Body of pancreas (tissue), 4 donors: ENCODE data around the gene USB1. TPM values are rescaled to one million over a fixed set of nuclear protein-coding genes. Genes with fewer than 3 reads are reported as not detected.

Experiments used
- ATAC-seq: fragments of 150-250 bp; one replicate; pipeline ENCODE4 v1.9.1; 2016
- DNase-seq, 4 donors: peaks; one replicate each; pipeline ENCODE4 v3.0.0-alpha.2; 2019
- H3K27ac ChIP-seq, 4 donors: fragments of 200-600 bp; sonication (generic); 1 replicate in 3 of 4; 2 replicates in 1 of 4; pipeline versions ENCODE4 v1.5.1 to v1.6.1; 2016 to 2019; ENCODE audit warnings: mild to moderate bottlenecking in 1 of 4, mixed read lengths in 1 of 4, moderate library complexity in 1 of 4
- H3K27me3 ChIP-seq, 2 donors: fragments of 200-600 bp; sonication (generic); one replicate each; pipeline ENCODE4 v1.6.0; 2016; ENCODE audit warnings: mild to moderate bottlenecking in 1 of 2
- H3K36me3 ChIP-seq, 2 donors: fragments of 200-600 bp; sonication (generic); replicated peaks in 1 of 2; 2 replicates each; pipeline ENCODE4 v1.5.1; 2016; ENCODE audit warnings: low read depth in 2 of 2; ENCODE audit not compliant: insufficient read depth in 1 of 2
- H3K4me1 ChIP-seq: fragments of 200-600 bp; sonication (generic); one replicate; pipeline ENCODE4 v1.6.0; 2016
- H3K4me3 ChIP-seq, 2 donors: fragments of 200-600 bp; sonication (generic); 1 replicate in 1 of 2; 2 replicates in 1 of 2; pipeline ENCODE4 v1.5.1; 2016 to 2019
- H3K9me3 ChIP-seq, 3 donors: fragments of 200-600 bp; sonication (generic); 1 replicate in 2 of 3; 2 replicates in 1 of 3; pipeline ENCODE4 v1.5.1; 2016
- CTCF ChIP-seq, 7 experiments: fragments of 450-650 bp in 4 of 7; fragments of 200-600 bp in 3 of 7; sonication (generic) in 3 of 7; IDR thresholded peaks; one replicate each; pipeline ENCODE4 v1.5.1; 2016 to 2019; ENCODE audit warnings: antibody characterized with exemption in 7 of 7
- POLR2A ChIP-seq, 3 donors: fragments of 450-650 bp; IDR thresholded peaks; one replicate each; pipeline ENCODE4 v1.6.1; 2016; ENCODE audit warnings: antibody characterized with exemption in 3 of 3, mild to moderate bottlenecking in 2 of 3
- WGBS, 2 donors: methylation state at CpG; one replicate each; pipeline ENCODE4 v1.1.5; 2017; 5-methylcytosine and 5-hydroxymethylcytosine counted together
- intact Hi-C: fragments of 100-400 bp; cut with DNase I; formaldehyde crosslinking; loops from one replicate; pipeline ENCODE4 v1.15.1; 2023
- total RNA-seq, 2 donors: library from RNA; depleted of rRNA; stranded (reverse); fragments of >200 nt; gene quantifications; one replicate each; pipeline ENCODE4 v1.1.0, GENCODE V29; 2016

The USB1 gene
- total RNA-seq, 2 donors from 2014 or later: 22.4 to 46.7 TPM

DNA sequence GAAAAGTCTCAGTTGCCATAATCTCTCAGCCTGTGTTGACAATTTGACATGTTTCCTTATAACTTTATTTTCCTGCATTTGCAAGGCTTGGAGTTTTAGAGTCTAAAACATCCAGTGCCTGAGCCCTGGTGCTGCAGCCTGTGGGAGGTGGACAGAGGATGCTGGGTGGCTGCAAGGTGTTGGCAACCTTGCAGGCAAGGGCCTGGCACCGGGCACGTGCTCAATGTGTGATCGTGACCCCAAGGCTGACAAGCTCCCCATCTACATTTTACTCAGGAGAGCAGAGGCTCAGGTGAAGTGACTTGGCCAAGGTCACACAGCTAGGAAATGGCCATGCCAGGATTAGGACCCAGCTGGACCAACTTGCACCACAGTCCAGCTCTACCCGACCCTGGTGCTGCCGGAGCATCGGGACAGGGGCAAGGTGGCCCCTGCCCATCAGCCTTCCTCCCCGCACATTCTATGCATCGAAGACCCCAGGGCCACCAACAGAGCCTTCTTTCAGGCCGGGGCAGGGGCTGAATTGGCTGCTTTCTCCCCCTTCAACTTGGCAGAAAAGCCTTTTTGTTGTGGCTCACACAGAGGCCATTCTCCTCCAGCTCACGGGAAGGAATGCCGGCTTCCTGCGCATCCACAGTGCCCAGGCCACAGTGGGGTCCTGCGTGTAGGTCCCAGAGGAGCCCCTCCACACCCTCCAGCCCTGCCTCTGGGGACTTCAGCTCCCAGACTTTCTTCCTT is 47.5 kb downstream of the USB1 start:
- no peak for TF ChIP-seq POLR2A (IDR thresholded peaks at IDR 0.05)
- no peak for TF ChIP-seq CTCF (IDR thresholded peaks at IDR 0.05)
- DNase-seq: no peak
- Histone ChIP-seq H3K27me3 (no peaks in the 10 kb centered on the region), H3K36me3 (no peaks in the 10 kb centered on the region), H3K4me3 (no peak overlapping the region), H3K4me1 (peaks cover 9% of the 10 kb centered on the region), H3K9me3 (no peaks in the 10 kb centered on the region), H3K27ac (no peak overlapping the region)
- ATAC-seq: no peak
- WGBS, 2 donors: 79 to 80% methylated on average over 8 to 12 of the region's 13 CpGs
- intact Hi-C loops: no loop called here

DNA sequence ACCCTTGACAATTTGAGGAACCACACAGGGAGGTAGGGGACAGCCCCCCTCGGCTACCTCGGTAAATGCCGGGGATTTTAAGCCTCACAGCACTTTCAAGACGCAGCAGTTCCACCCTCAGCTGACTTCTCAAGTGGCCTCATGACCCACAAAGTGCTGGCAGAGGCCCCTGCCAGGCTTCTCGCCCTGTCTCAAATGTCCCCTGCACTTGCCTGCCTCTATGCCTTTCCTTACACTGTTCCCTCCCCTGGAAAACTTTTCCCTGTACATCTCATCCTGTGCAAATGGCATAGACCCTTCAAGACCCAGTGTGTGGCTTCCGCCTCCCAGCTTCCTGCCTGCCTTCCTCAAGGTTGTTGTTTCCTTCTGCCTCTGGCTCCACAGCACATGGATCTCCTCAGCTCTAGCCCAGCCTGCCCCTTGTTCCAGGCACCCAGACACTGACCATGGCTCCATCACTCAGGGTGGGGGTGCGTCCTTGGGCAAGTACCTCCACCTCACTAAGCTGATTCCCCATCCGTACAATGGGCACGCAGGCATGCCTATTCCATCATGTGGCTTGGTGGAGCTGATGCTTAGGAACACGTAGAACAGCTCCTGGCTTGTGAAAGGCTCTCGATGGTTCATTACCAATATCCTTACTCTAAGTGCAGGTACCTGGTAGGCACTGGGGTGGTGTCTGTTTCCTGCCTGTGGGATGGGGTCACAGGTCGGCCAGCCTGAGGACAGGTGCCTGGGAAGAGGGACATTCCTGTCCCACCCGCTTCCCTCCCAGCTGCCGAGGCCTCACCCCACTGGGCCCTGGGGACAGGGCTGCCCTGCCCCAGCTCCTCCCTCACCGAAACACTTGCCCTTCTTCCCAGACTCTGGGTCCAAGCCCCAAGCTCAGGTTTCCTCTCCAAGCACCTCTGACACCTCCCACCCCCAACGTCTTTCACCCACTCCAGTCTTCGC is 48.3 kb downstream of the USB1 start:
- H3K9me3 ChIP-seq: no peaks in the 10 kb centered on the region
- WGBS, 2 donors: 75 to 77% methylated on average over 15 to 16 of the region's 17 CpGs
- no peaks in the 10 kb centered on the region for H3K27me3 ChIP-seq
- peaks cover under 1% of the 10 kb centered on the region for H3K4me1 ChIP-seq
- no peaks in the 10 kb centered on the region for H3K36me3 ChIP-seq
- TF ChIP-seq CTCF (IDR thresholded peaks at IDR 0.05) (no peak), POLR2A (IDR thresholded peaks at IDR 0.05) (no peak)
- DNase-seq (no peak), ATAC-seq (no peak)
- H3K27ac ChIP-seq: no peak overlapping the region
- intact Hi-C loops: no loop called here
- H3K4me3 ChIP-seq: no peak overlapping the region

DNA sequence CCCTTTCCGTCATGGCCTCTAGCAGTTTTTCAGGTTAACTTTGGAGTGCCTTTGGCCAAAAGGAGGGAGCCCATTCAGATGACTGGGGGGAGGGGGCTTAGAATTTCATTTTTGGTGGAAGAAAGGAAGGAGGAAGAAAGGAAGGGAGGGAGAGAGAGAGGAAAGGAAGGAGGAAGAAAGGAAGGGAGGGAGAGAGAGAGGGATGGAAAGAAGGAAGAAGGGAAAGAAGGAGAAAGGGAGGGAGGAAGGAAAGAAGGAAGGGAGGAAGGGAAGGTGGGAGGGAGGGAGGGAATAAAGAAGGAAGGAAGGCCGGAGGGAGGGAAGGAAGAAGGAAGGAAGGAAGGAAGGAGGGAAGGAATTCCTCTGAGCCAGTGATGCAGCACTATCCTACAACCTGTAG is 50.1 kb downstream of the USB1 start:
- intact Hi-C loops: no loop called here
- no peaks in the 10 kb centered on the region for H3K27me3 ChIP-seq
- DNase-seq (no peak), ATAC-seq (no peak)
- 79 to 85% methylated on average over 2 of the region's 2 CpGs for WGBS, 2 donors
- no peak overlapping the region for H3K4me3 ChIP-seq
- H3K4me1 ChIP-seq: no peaks in the 10 kb centered on the region
- no peak for TF ChIP-seq CTCF (IDR thresholded peaks at IDR 0.05)
- no peak for TF ChIP-seq POLR2A (IDR thresholded peaks at IDR 0.05)
- no peak overlapping the region for H3K27ac ChIP-seq
- H3K36me3 ChIP-seq: no peaks in the 10 kb centered on the region
- no peaks in the 10 kb centered on the region for H3K9me3 ChIP-seq

DNA sequence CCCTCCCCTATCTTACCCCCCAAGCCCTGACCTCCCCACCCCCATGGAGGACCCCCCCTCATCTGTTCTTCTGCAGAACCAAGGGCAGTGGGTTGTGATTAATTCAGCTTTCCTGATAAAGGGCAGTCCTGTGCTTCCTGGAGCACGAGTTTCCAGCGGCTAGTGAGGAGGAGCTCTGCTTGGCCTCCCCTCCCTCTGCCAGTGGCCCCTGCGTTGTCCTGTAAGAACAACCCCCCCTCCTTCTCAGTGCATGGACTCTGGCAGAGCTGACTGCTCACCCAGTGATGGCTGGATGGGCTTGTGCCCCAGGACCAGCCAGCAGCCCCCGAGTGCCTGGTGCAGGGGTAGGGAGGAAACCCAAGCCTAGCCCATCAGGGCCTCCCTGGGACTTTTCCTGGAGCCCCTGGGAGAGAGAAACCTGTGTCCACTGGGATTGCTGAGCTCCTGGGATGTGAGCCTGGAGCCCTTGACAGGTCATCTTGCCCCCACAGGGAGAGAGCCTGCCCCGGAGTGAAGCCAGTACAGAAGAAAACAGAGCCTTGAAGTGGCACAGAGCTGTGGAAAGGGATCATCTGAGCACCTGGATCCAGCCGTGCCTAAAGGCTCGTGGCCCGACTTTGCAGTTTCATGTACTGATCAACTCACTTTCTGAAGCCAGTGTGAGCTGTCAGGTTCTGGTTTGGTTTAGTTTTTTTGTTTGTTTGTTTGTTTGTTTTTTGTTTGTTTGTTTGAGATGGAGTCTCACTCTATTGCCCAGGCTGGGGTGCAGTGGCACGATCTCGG is 50.8 kb downstream of the USB1 start:
- Histone ChIP-seq H3K4me1 (no peaks in the 10 kb centered on the region), H3K9me3 (no peaks in the 10 kb centered on the region), H3K27me3 (no peaks in the 10 kb centered on the region), H3K27ac (no peak overlapping the region), H3K36me3 (no peaks in the 10 kb centered on the region), H3K4me3 (no peak overlapping the region)
- intact Hi-C loops: no loop called here
- no peak for TF ChIP-seq POLR2A (IDR thresholded peaks at IDR 0.05)
- 74 to 85% methylated on average over 6 to 10 of the region's 10 CpGs for WGBS, 2 donors
- ATAC-seq (no peak), DNase-seq (no peak)

DNA sequence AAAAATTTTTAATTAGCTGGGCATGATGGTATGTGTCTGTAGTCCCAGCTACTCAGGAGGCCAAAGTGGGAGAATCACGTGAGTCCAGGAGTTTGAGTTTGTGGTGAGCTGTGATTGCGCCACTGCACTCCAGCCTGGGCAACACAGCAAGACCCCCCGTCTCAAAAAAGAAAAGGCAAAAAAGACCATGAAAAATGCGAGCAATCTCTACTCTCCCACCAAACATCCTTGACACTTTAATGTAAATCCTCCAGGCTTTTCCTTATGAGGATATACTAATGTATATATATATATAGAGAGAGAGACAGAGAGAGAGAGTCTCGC is 52.4 kb downstream of the USB1 start:
- ATAC-seq: no peak
- no peaks in the 10 kb centered on the region for H3K27me3 ChIP-seq
- no peak for TF ChIP-seq POLR2A (IDR thresholded peaks at IDR 0.05)
- no peak for TF ChIP-seq CTCF (IDR thresholded peaks at IDR 0.05)
- DNase-seq: no peak
- WGBS, 2 donors: 88 to 92% methylated on average over 5 of the region's 5 CpGs
- no peak overlapping the region for H3K4me3 ChIP-seq
- intact Hi-C loops: no loop called here
- no peaks in the 10 kb centered on the region for H3K9me3 ChIP-seq
- H3K27ac ChIP-seq: no peak overlapping the region
- H3K4me1 ChIP-seq: peaks cover 3% of the 10 kb centered on the region
- H3K36me3 ChIP-seq: no peaks in the 10 kb centered on the region
